HG02623 (cell line): Measurements from ENCODE around the gene GPR108.
"Not testable (repeated sequence)": the region's sequence is repeated elsewhere in the genome, so short reads cannot be mapped to it uniquely, and the experiment has no call there.

ENCODE experiments used
- ATAC-seq: cut with Tn5 transposase; IDR thresholded peaks from one replicate; pipeline ENCODE4 v1.9.1; 2021; ENCODE audit warnings: moderate library complexity; ENCODE audit not compliant: unreplicated experiment

Gene GPR108

GRCh38 chr19:6721138-6721474 is 16.3 kb downstream of the GPR108 start:
- ATAC-seq = no peak

- no peak for ATAC-seq
Observed at GRCh38 chr19:6720369-6721137, 16.8 kb downstream of the GPR108 start, which contains the start of gene C3. Gene C3 (minus strand): TSS chr19:6720650. CDS start chr19:6720589, 61 bp downstream.

GRCh38 chr19:6719992-6720368 is 17.4 kb downstream of the GPR108 start:
- ATAC-seq = no peak

DNA sequence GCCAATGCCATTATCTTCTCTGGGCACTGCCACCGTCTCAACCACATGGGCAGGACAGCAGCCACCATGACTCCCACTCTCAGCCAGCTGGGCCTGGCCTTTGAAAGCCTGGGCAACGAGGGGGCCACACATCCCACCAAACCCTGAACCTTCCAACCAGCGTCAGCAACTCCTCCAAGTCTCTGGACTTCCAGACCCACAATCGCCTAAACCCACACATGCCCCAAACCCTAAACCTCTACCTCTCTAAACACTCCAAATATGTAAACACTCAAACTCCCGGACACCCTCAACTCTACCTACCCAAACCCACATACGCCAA is 17.9 kb downstream of the GPR108 start:
- ATAC-seq = no peak

- no peak for ATAC-seq
Observed at GRCh38 chr19:6718741-6719539, 18.4 kb downstream of the GPR108 start.

GRCh38 chr19:6718111-6718740 is 19.2 kb downstream of the GPR108 start:
- ATAC-seq = no peak

GRCh38 chr19:6717441-6717971 is 19.9 kb downstream of the GPR108 start:
- no peak for ATAC-seq

GRCh38 chr19:6717036-6717435 is 20.3 kb downstream of the GPR108 start:
- no peak for ATAC-seq

GRCh38 chr19:6716610-6716970 is 20.8 kb downstream of the GPR108 start:
- ATAC-seq = no peak

DNA sequence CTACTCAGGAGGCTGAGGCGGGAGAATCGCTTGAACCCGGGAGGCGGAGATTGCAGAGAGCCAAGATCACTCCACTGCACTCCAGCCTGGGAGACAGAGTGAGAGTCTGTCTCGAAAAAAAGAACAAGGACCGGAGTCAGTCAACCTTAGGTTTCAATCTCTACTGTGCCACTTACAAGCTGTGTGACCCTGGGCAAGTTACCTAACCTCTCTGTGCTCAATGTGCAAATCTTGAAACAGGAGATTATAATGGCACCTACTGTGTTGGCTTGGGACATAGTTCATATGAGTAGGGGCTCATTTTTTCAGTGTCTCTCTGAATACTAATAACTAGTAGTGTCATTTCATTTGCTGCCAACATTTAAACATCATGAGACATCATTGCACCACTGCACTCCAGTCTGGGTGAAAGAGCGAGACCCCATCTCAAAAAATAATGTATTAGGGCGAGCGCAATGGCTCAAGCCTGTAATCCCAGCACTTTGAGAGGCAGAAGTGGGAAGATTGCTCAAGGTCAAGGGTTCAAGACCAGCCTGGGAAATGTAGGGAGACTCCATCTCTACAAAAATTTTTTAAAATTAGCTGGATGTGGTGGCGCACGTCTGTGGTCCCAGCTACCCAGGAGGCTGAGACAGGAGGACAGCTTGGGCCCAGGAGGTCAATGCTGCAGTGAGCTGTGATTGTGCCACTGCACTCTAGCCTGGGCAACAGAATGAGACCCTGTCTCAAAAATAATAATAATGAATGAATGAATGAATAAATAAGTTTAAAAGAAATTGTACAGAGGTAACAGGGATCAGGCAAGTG is 22.4 kb downstream of the GPR108 start:
- ATAC-seq = no peak

DNA sequence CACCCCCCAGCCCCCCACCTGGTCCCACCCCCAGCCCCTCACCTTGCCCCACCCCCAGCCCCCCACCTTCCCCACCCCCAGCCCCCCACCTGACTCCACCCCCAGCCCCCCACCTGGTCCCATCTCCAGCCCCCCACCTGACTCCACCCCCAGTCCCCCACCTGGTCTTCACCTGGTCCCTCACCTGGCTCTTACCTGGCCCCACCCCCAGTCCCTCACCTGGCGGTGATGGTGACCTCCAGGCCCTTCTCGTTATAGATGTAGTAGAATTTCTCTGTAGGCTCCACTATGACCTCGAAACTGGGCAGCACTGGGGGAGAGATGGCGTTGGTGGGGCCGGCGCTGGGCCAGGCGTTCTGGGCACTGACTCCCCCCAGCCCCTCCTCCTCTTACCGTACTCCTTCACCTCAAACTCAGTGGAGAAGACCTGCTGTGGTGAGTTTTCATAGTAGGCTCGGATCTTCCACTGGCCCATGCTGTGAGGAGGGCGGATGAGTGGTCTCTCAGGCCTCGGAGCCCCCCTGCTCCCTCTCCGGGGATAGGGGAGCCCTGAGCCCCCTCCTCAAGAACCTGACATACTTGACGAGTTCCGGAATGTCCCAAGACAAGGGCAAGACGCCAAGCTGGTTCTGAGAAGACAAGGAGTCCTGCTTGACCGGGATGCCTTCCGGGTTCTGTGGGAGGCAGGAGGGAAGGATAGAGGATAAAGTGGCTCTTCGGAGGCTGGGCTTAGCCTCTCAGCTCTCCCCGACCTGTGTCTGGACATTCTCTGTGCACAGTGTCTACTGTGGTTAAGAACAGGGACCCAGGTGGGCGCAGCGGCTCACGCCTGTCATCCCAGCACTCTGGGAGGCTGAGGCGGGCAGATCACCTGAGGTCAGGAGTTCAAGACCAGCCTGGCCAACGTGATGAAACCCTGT is 23.3 kb downstream of the GPR108 start:
- ATAC-seq = no peak

DNA sequence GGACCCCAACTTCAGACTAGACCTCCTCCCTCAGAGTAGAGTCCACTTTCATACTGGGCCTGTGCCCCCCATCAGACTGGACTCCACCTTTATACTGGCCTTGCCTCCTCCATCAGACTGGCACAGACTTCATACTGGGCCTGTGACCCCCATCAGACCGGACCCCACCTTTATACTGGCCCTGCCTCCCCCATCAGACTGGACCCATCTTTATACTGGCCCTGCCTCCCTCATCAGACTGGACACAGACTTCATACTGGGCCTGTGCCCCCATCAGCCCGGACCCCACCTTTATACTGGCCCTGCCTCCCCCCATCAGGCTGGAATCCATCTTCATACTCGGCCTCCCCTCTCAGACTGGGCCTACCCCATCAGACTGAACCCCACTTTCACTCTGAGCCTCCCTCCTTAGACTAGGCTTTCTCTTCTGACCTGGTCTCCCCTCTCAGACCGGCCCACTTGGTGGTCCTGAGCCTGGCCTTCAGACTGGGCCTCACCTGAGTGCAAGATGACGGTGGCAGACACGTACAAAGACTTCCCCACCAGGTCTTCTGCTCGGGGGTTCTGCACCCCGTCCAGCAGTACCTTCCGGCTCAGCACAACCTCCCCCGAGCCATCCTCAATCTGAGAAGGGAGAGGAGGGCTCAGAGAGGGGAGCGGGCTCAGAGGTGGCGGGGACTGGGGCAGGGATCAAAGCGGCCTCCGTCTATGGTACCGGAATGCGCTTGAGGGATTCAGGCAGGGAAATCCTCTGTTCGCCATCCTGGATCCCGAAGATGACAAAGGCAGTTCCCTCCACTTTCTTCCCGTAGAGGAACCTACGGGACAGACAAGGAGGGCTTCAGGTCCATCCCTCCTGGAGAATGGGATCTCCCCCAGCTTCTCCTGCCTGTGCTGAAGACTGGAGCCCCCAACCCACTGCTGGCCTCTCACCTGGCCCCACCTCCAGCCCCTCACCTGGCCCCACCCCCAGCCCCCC is 24.4 kb downstream of the GPR108 start:
- no peak for ATAC-seq

- no peak for ATAC-seq
Observed at GRCh38 chr19:6712231-6712630, 25.1 kb downstream of the GPR108 start.

- ATAC-seq = no peak
Observed at GRCh38 chr19:6711605-6712004, 25.8 kb downstream of the GPR108 start.

DNA sequence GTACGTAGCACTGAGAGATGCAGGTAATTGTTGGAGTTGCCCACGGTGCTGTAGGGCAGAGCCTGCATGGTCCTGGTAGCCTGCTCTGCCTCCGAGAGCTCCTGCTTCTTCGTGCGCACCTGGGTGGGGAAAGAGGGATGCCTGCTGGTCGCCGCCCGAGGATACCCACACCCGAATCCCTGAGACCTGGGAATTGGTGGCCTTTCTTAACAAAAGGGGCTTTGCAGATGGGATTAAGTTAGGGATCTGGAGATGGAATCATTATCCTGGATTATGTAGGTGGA is 26.4 kb downstream of the GPR108 start:
- no peak for ATAC-seq

DNA sequence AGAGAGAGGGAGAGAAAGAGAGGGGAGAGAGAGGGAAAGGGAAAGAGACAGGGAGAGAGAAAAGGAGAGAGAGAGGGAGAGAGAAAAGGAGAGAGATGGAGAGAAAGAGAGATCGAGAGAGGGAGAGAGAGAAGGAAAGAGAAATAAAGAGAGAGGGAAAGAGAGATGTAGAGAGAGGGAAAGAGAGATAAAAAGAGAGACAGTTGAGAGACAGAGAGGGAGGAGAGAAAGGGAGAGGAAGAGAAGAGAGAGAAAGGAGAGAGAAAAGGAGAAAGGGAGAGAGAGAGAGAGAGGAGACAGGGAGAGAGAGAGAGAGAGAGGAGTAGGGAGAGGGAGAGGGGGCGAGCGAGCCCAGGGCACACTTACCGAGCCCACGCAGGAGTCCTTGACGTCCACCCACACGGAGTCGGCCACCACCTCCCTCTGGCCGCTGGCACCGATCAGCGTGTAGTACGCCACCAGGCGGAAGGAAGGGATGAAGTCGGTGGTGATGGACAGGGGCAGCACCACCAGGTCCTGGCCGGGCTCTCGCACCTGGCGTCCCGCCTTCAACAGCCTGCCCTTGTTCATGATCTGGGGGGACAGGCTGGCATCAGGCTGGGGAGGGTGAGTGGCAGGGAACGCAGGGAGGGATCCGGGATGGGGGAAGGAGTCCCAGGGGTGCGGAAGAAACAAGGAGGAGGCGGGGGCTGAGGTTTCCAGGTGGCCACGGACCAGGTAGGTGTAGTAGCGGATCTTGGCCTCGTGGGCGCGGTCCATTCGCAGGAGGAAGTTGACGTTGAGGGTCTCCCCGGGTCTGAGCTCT is 26.9 kb downstream of the GPR108 start:
- no peak for ATAC-seq

- no peak for ATAC-seq
Observed at GRCh38 chr19:6709549-6709948, 27.8 kb downstream of the GPR108 start.

DNA sequence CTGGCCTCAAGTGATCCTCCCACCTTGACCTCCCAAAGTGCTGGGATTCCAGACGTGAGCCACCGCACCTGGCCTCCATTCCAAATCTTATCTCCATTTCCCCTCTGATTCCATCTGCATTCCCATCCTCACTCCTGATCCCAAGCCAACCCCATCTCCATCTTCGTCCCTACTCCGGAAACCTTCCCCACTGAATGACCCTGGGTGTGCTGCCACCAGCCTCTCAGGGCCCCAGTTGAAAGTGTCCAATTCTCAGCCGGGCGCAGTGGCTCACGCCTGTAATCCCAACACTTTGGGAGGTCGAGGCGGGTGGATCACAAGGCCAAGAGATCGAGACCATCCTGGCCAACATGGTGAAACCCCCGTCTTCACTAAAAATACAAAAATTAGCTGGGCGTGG is 28.5 kb downstream of the GPR108 start:
- ATAC-seq = not testable (repeated sequence)
